Kidney epithelial cell (primary cell): ENCODE data around the gene SYCP2L. TPM values are rescaled to one million over a fixed set of nuclear protein-coding genes. Genes with fewer than 3 reads are reported as not detected.

Experiments used
- DNase-seq: peaks from one replicate; pipeline ENCODE4 v3.0.0-alpha.2; 2010; ENCODE audit warnings: low read depth
- H3K27me3 ChIP-seq: 2 replicates; pipeline ENCODE4 v1.6.0; 2011; ENCODE audit warnings: low read length; ENCODE audit not compliant: control insufficient read depth, insufficient read depth
- H3K36me3 ChIP-seq: 2 replicates; pipeline ENCODE4 v1.5.1; 2011; ENCODE audit warnings: low read length; ENCODE audit not compliant: control insufficient read depth, insufficient read depth
- H3K4me3 ChIP-seq: 2 replicates; pipeline ENCODE4 v1.5.1; 2011; ENCODE audit warnings: low read depth, mild to moderate bottlenecking, control low read depth, low read length
- CTCF ChIP-seq: IDR thresholded peaks from 2 replicates; pipeline ENCODE4 v1.5.1; 2011; ENCODE audit warnings: mild to moderate bottlenecking, moderate library complexity, low read length, control low read depth, inconsistent platforms; ENCODE audit not compliant: insufficient read depth, poor library complexity, severe bottlenecking
- total RNA-seq: library from RNA; depleted of rRNA; stranded (reverse); fragments of >200 nt; gene quantifications from 2 replicates; pipeline ENCODE4 v1.2.3, GENCODE V29; 2015

Gene SYCP2L
- total RNA-seq, 1 donor from 2014 or later: 0.71 TPM

GRCh38 chr6:10933126-10933525, 46.3 kb downstream of the SYCP2L start:
- H3K4me3 ChIP-seq: no peak overlapping the region
- TF ChIP-seq CTCF: no peak
- DNase-seq: no peak
- no peaks in the 10 kb centered on the region for H3K36me3 ChIP-seq
- H3K27me3 ChIP-seq: no peaks in the 10 kb centered on the region

- Histone ChIP-seq H3K36me3 (no peaks in the 10 kb centered on the region), H3K27me3 (no peaks in the 10 kb centered on the region), H3K4me3 (no peak overlapping the region)
- TF ChIP-seq CTCF: no peak
- no peak for DNase-seq
Observed at GRCh38 chr6:10939840-10940239, 53.0 kb downstream of the SYCP2L start.

GRCh38 chr6:10945845-10946244, 59.0 kb downstream of the SYCP2L start:
- no peak for DNase-seq
- no peak for TF ChIP-seq CTCF
- Histone ChIP-seq H3K36me3 (no peaks in the 10 kb centered on the region), H3K27me3 (no peaks in the 10 kb centered on the region), H3K4me3 (no peak overlapping the region)

DNA sequence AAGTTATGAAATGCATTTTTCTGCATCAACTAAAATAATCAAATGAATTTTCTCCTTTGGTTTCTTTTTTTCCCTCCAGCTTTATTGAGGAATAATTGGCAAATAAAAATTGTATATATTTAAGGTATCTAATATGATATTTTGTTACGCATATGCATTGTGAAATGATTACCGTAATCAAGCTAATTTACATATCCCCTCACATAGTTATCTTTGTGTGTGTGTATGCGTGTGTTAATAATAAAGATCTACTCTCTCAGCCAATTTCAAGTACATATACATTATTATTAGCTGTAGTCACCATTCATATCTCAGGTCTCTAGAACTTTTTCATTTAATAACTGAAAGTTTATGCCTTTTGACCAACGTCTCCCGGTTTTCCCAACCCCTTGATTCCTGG, 61.1 kb downstream of the SYCP2L start:
- Histone ChIP-seq H3K4me3 (no peak overlapping the region), H3K36me3 (no peaks in the 10 kb centered on the region), H3K27me3 (no peaks in the 10 kb centered on the region)
- no peak for DNase-seq
- no peak for TF ChIP-seq CTCF

- no peak for TF ChIP-seq CTCF
- H3K27me3 ChIP-seq: no peaks in the 10 kb centered on the region
- H3K4me3 ChIP-seq: no peak overlapping the region
- DNase-seq: no peak
- no peaks in the 10 kb centered on the region for H3K36me3 ChIP-seq
Observed at GRCh38 chr6:10949579-10950490, 63.0 kb downstream of the SYCP2L start.
